Endothelial cell of umbilical vein (primary cell): ENCODE data around the gene HDAC4. TPM values are rescaled to one million over a fixed set of nuclear protein-coding genes. Genes with fewer than 3 reads are reported as not detected.

Experiments
- BruUV-seq: library from RNA; stranded (reverse); fragments of 400-500 nt; replicated peaks from 2 replicates; lab custom pipeline; 2021; lab: Mats Ljungman, UMichigan
- CTCF ChIA-PET: fragments of 300-600, 350-600 bp; sonication (Branson Sonifier 250); formaldehyde crosslinking; loops from one replicate; lab custom pipeline; 2021; ENCODE audit warnings: antibody characterized with exemption, inconsistent platforms; lab: Charles Lee
- POLR2A ChIA-PET: fragments of 300-600, 350-600 bp; sonication (Branson Sonifier 250); formaldehyde crosslinking; loops from one replicate; lab custom pipeline; 2021; ENCODE audit warnings: antibody characterized with exemption, inconsistent platforms; lab: Charles Lee
- DNase-seq: peaks from one replicate; pipeline ENCODE4 v3.0.0-alpha.2; 2011; ENCODE audit warnings: low read depth, low spot score
- FAIRE-seq: peaks from 2 replicates; lab custom pipeline; 2011; peaks lifted over from hg19 to GRCh38; lab: Jason Lieb, UNC
- H2AFZ ChIP-seq: 2 replicates; pipeline ENCODE4 v1.6.0; 2012; ENCODE audit warnings: low read depth, low read length, control low read depth, inconsistent platforms
- H3K27ac ChIP-seq: 2 replicates; pipeline ENCODE4 v1.5.1; 2011; ENCODE audit warnings: low read depth, mild to moderate bottlenecking, control low read depth, low read length, moderate library complexity; ENCODE audit not compliant: insufficient read depth
- H3K27me3 ChIP-seq, 2 experiments: 2 replicates each; pipeline versions ENCODE4 v1.6.0 to v1.6.1; 2011; ENCODE audit warnings: low read length in 2 of 2, mixed read lengths in 1 of 2; ENCODE audit not compliant: control insufficient read depth in 2 of 2, insufficient read depth in 2 of 2
- H3K36me3 ChIP-seq, 2 experiments: 2 replicates in 1 of 2; 3 replicates in 1 of 2; pipeline ENCODE4 v1.5.1; 2011; ENCODE audit warnings: low read length in 2 of 2, mild to moderate bottlenecking in 1 of 2, moderate library complexity in 1 of 2; ENCODE audit not compliant: control insufficient read depth in 2 of 2, insufficient read depth in 2 of 2; ENCODE audit errors: extremely low read depth in 1 of 2
- H3K4me1 ChIP-seq: 3 replicates; pipeline ENCODE4 v1.5.1; 2011; ENCODE audit warnings: mild to moderate bottlenecking, low read length; ENCODE audit not compliant: control insufficient read depth, insufficient read depth; ENCODE audit errors: extremely low read depth
- H3K4me2 ChIP-seq: 2 replicates; pipeline ENCODE4 v1.6.1; 2011; ENCODE audit warnings: low read length, control low read depth, mixed read lengths; ENCODE audit not compliant: insufficient read depth
- H3K4me3 ChIP-seq, 3 experiments: fragments of 200-600 bp in 1 of 3; sonication (generic), shearing (Covaris generic) in 1 of 3; replicated peaks in 1 of 3; 2 replicates each; pipeline ENCODE4 v1.5.1; 2011 to 2016; ENCODE audit warnings: control low read depth in 3 of 3, low read length in 3 of 3, mild to moderate bottlenecking in 2 of 3, inconsistent platforms in 1 of 3, low read depth in 1 of 3, moderate library complexity in 1 of 3; ENCODE audit not compliant: insufficient read depth in 1 of 3
- H3K79me2 ChIP-seq: 2 replicates; pipeline ENCODE4 v1.6.0; 2012; ENCODE audit warnings: low read length, inconsistent platforms; ENCODE audit not compliant: control insufficient read depth, insufficient read depth
- H3K9ac ChIP-seq: replicated peaks from 2 replicates; pipeline ENCODE3; 2011; ENCODE audit warnings: low read length, control low read depth; ENCODE audit not compliant: insufficient read depth; ENCODE audit errors: extremely low read depth
- H3K9me1 ChIP-seq: replicated peaks from 3 replicates; pipeline ENCODE4 v1.6.0; 2011; ENCODE audit warnings: mild to moderate bottlenecking, low read length; ENCODE audit not compliant: control insufficient read depth, insufficient read depth; ENCODE audit errors: extremely low read depth
- H3K9me3 ChIP-seq: replicated peaks from 2 replicates; pipeline ENCODE4 v1.5.1; 2012; ENCODE audit warnings: low read length, inconsistent platforms; ENCODE audit not compliant: control insufficient read depth, insufficient read depth
- H4K20me1 ChIP-seq: replicated peaks from 2 replicates; pipeline ENCODE3; 2011; ENCODE audit warnings: mild to moderate bottlenecking, low read length; ENCODE audit not compliant: control insufficient read depth, insufficient read depth; ENCODE audit errors: extremely low read depth
- CTCF ChIP-seq, 2 donors: IDR thresholded peaks; 1 replicate in 1 of 2; 2 replicates in 1 of 2; pipeline ENCODE4 v1.5.1; 2011; ENCODE audit warnings: low read length in 2 of 2, mild to moderate bottlenecking in 2 of 2, moderate library complexity in 2 of 2, control low read depth in 1 of 2, inconsistent platforms in 1 of 2, low read depth in 1 of 2; ENCODE audit not compliant: insufficient read depth in 1 of 2; ENCODE audit errors: extremely low read depth in 1 of 2
- EZH2 ChIP-seq: IDR thresholded peaks from 2 replicates; pipeline ENCODE4 v1.6.1; 2012; ENCODE audit warnings: borderline replicate concordance, low read depth, mild to moderate bottlenecking, moderate library complexity, low read length, inconsistent platforms; ENCODE audit not compliant: severe bottlenecking
- FOS ChIP-seq: IDR thresholded peaks from 2 replicates; pipeline ENCODE4 v1.6.1; 2011; ENCODE audit warnings: mild to moderate bottlenecking, low read length, moderate library complexity, borderline replicate concordance; ENCODE audit not compliant: insufficient read depth
- GATA2 ChIP-seq: IDR thresholded peaks from 2 replicates; pipeline ENCODE4 v1.7.0; 2011; ENCODE audit warnings: low read depth, mild to moderate bottlenecking, moderate library complexity, mixed read lengths, low read length; ENCODE audit not compliant: insufficient read length, insufficient read depth
- JUN ChIP-seq: IDR thresholded peaks from 2 replicates; pipeline ENCODE4 v1.6.1; 2011; ENCODE audit warnings: borderline replicate concordance, low read depth; ENCODE audit not compliant: insufficient read length, insufficient read depth
- MAX ChIP-seq: IDR thresholded peaks from 2 replicates; pipeline ENCODE4 v1.6.1; 2011; ENCODE audit not compliant: insufficient read depth, insufficient read length
- MYC ChIP-seq: IDR thresholded peaks from one replicate; pipeline ENCODE4 v1.6.1; 2011; ENCODE audit warnings: mild to moderate bottlenecking, low read depth, low read length
- POLR2A ChIP-seq: IDR thresholded peaks from 2 replicates; pipeline ENCODE4 v1.6.1; 2012; ENCODE audit warnings: low read depth, mild to moderate bottlenecking, control low read depth, low read length
- POLR2AphosphoS5 ChIP-seq: IDR thresholded peaks from 2 replicates; pipeline ENCODE4 v1.6.1; 2012; ENCODE audit warnings: low read depth, mild to moderate bottlenecking, control low read depth, low read length, moderate library complexity; ENCODE audit not compliant: insufficient read depth
- dilution Hi-C: fragments of 300-500 bp; cut with MboI; formaldehyde crosslinking; loops from one replicate; pipeline ENCODE4 v1.15.0; 2019; ENCODE audit warnings: low sequenced_read_pairs; ENCODE audit not compliant: extremely low pct_ligation_motif_present
- intact Hi-C: fragments of 100-400 bp; cut with micrococcal nuclease; formaldehyde crosslinking; loops from one replicate; pipeline ENCODE4 v1.10.0; 2022
- polyA plus RNA-seq, 4 experiments: library from polyadenylated mRNA; depleted of rRNA in 3 of 4; stranded (reverse) in 3 of 4; unstranded in 1 of 4; fragments of >200 nt; gene quantifications; 2 replicates each; pipeline versions ENCODE4 v1.2.1 to v1.2.3, GENCODE V29; 2011 to 2012; ENCODE audit warnings: missing spikeins in 1 of 4
- total RNA-seq: library from RNA; stranded (reverse); gene quantifications from 2 replicates; pipeline ENCODE4 v1.2.3, GENCODE V29; 2021

The HDAC4 gene
- total and polyA plus RNA-seq, 2 donors (not counting 3 experiments of a cell fraction or from before 2014, with no cell fraction given), result 13.4 to 33.0 TPM

- Histone ChIP-seq H3K27ac (no peak overlapping the region), H3K4me2 (no peak overlapping the region), H3K79me2 (no peaks in the 10 kb centered on the region), H3K4me1 (no peaks in the 10 kb centered on the region), H4K20me1 (no peaks in the 10 kb centered on the region), H3K4me3 (no peak overlapping the region), H3K9me1 (no peaks in the 10 kb centered on the region), H2AFZ (no peak overlapping the region), H3K36me3 (peaks cover 0 to 3% of the 10 kb centered on the region in 2 experiments), H3K27me3 (no peaks in the 10 kb centered on the region), H3K9me3 (no peaks in the 10 kb centered on the region), H3K9ac (no peak overlapping the region)
- TF ChIP-seq MAX, result no peak
- no peak for TF ChIP-seq MYC
- TF ChIP-seq EZH2, result no peak
- no peak for TF ChIP-seq POLR2AphosphoS5
- TF ChIP-seq POLR2A, result no peak
- TF ChIP-seq JUN, result no peak
- TF ChIP-seq GATA2, result no peak
- intact Hi-C loops, result no loop called here
- ChIA-PET CTCF (no interaction called here), POLR2A (no interaction called here)
- FAIRE-seq, result no peak
- no TSS peak for BruUV-seq
- no peak for DNase-seq
- dilution Hi-C loops, result no loop called here
Observed at GRCh38 chr2:239066597-239066996, 334.2 kb downstream of the HDAC4 start.

- Histone ChIP-seq H3K9ac (no peak overlapping the region), H2AFZ (no peak overlapping the region), H3K4me1 (no peaks in the 10 kb centered on the region), H3K36me3 (peaks cover 0 to 1% of the 10 kb centered on the region in 2 experiments), H4K20me1 (no peaks in the 10 kb centered on the region), H3K9me1 (no peaks in the 10 kb centered on the region), H3K27me3 (no peaks in the 10 kb centered on the region), H3K4me3 (no peak overlapping the region), H3K79me2 (no peaks in the 10 kb centered on the region), H3K4me2 (no peak overlapping the region), H3K9me3 (no peaks in the 10 kb centered on the region), H3K27ac (no peak overlapping the region)
- TF ChIP-seq POLR2A, result no peak
- no peak for TF ChIP-seq MYC
- no peak for TF ChIP-seq POLR2AphosphoS5
- TF ChIP-seq CTCF (IDR thresholded peaks at IDR 0.05; ENCODE audit: extremely low read depth in 1 of 2, insufficient read depth in 1 of 2, low read depth in 1 of 2, low read length in 2 of 2), result no peak
- TF ChIP-seq FOS, result no peak
- no peak for TF ChIP-seq GATA2
- no peak for TF ChIP-seq EZH2
- no peak for TF ChIP-seq JUN
- no peak for TF ChIP-seq MAX
- no peak for FAIRE-seq
- no TSS peak for BruUV-seq
- intact Hi-C loops (no loop called here), dilution Hi-C loops (no loop called here)
- DNase-seq, result no peak
- POLR2A ChIA-PET, result no interaction called here
- CTCF ChIA-PET, result no interaction called here
Observed at GRCh38 chr2:239065962-239066361, 334.9 kb downstream of the HDAC4 start.
